Subcutaneous adipose tissue (tissue), 4 donors: ENCODE measurements around the gene SNED1. TPM values are rescaled to one million over a fixed set of nuclear protein-coding genes. Genes with fewer than 3 reads are reported as not detected.

Experiments used
- CTCF ChIP-seq: fragments of 450-650 bp; IDR thresholded peaks from one replicate; pipeline ENCODE4 v1.5.1; 2016; ENCODE audit warnings: low read depth, mild to moderate bottlenecking, control low read depth, antibody characterized with exemption, moderate library complexity
- total RNA-seq, 4 donors: library from RNA; depleted of rRNA; stranded (reverse); fragments of >200 nt; gene quantifications; one replicate each; pipeline ENCODE4 v1.1.0, GENCODE V29; 2016

The SNED1 gene
- total RNA-seq, 4 donors from 2014 or later, result 34.9 to 83.3 (median 39.7) TPM

- no peak for TF ChIP-seq CTCF
Observed at GRCh38 chr2:241053576-241054251, 55.3 kb downstream of the SNED1 start.

- no peak for TF ChIP-seq CTCF
Observed at GRCh38 chr2:241061275-241061674, 62.9 kb downstream of the SNED1 start.

GRCh38 chr2:241062389-241063092 is 64.1 kb downstream of the SNED1 start:
- TF ChIP-seq CTCF, result no peak

GRCh38 chr2:241063093-241063551 is 64.7 kb downstream of the SNED1 start:
- TF ChIP-seq CTCF, result no peak

- no peak for TF ChIP-seq CTCF
Observed at GRCh38 chr2:241063587-241063986, 65.2 kb downstream of the SNED1 start.

- no peak for TF ChIP-seq CTCF
Observed at GRCh38 chr2:241064008-241064801, 65.8 kb downstream of the SNED1 start.
